ENCODE measurements around the gene FES.

DNA sequence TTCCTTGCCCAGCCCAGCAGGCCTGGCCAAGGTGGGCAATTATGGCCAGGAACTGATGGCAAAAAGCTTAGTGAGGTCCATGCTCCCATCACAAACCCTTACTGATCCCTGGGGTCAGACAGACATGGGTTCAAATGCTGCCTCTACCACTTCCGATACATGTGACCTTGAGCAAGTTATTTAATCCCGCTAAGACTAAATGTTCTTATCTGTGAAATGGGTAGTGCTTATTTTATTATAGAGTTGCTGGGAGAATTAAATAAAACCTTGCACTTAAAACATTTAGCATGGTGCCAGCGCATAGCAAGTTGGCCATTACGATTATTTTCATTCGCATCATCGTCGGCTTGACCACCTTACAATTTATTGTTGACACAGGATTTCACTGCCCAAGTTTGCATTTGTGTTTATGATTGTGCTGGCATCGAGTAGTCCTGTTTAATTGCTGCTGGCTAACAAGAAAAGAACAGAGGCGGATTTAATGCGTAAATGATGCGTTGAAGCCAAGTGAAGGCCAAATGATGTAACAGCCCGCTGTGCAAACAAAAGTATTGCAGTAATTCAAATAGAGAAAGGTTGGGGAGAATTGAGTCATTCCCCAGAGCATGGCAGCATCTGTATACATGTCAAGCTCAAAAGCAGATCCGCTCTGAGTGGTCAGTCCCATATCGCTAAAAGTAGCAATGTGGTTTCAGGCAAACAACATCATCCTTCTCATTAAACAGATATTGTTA is 23.2 kb upstream of the FES start:
- TF ChIP-seq, protein P1, sequence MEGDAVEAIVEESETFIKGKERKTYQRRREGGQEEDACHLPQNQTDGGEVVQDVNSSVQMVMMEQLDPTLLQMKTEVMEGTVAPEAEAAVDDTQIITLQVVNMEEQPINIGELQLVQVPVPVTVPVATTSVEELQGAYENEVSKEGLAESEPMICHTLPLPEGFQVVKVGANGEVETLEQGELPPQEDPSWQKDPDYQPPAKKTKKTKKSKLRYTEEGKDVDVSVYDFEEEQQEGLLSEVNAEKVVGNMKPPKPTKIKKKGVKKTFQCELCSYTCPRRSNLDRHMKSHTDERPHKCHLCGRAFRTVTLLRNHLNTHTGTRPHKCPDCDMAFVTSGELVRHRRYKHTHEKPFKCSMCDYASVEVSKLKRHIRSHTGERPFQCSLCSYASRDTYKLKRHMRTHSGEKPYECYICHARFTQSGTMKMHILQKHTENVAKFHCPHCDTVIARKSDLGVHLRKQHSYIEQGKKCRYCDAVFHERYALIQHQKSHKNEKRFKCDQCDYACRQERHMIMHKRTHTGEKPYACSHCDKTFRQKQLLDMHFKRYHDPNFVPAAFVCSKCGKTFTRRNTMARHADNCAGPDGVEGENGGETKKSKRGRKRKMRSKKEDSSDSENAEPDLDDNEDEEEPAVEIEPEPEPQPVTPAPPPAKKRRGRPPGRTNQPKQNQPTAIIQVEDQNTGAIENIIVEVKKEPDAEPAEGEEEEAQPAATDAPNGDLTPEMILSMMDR (conservative IDR thresholded peaks at IDR 0.05; ENCODE audit: low read length): no peak
- no peak for TF ChIP-seq EZH2phosphoT487 (IDR thresholded peaks at IDR 0.05; ENCODE audit: borderline replicate concordance, low read depth, low read length)

Data from OCI-LY7 (cell line).